Sciatic nerve (tissue), 2 donors: ENCODE measurements around the gene LNPEP. TPM values are rescaled to one million over a fixed set of nuclear protein-coding genes. Genes with fewer than 3 reads are reported as not detected.
"Not testable (repeated sequence)": the region's sequence is repeated elsewhere in the genome, so short reads cannot be mapped to it uniquely, and the experiment has no call there.

Experiments used
- ATAC-seq: fragments of 200-7000 bp; cut with Tn5 transposase; one replicate; pipeline ENCODE4 v1.9.1; 2020; ENCODE audit warnings: mild to moderate bottlenecking, moderate library complexity
- DNase-seq: peaks from one replicate; pipeline ENCODE4 v3.0.0-alpha.2; 2020; ENCODE audit warnings: low spot score
- intact Hi-C: fragments of 100-400 bp; cut with DNase I; formaldehyde crosslinking; loops from one replicate; pipeline ENCODE4 v1.14.2; 2022
- total RNA-seq: library from RNA; stranded (reverse); fragmentation: NEBNext Ultra II Directional; extraction: Animal tissue kit (Norgen Biotek cat#: 25700); gene quantifications from one replicate; pipeline ENCODE4 v1.2.1, GENCODE V29; 2021
- donor health status: DM: no; HTN: no; CAD: no.
- donor health status: DM: no; HTN: no; CAD: no.

The LNPEP gene
- total RNA-seq, 1 donor from 2014 or later: 43.1 TPM

- DNase-seq (no peak), ATAC-seq (no peak)
- intact Hi-C loops: no loop called here
Observed at GRCh38 chr5:97074859-97075489, 139.1 kb downstream of the LNPEP start.

GRCh38 chr5:97075649-97076048 is 139.8 kb downstream of the LNPEP start:
- DNase-seq: no peak
- no peak for ATAC-seq
- intact Hi-C loops: no loop called here

- ATAC-seq (no peak), DNase-seq (no peak)
- intact Hi-C loops: no loop called here
Observed at GRCh38 chr5:97076098-97076497, 140.2 kb downstream of the LNPEP start.

- intact Hi-C loops: no loop called here
- no peak for ATAC-seq
- no peak for DNase-seq
Observed at GRCh38 chr5:97077246-97077645, 141.4 kb downstream of the LNPEP start.

GRCh38 chr5:97078958-97079743 is 143.3 kb downstream of the LNPEP start:
- no peak for DNase-seq
- ATAC-seq: no peak
- intact Hi-C loops: no loop called here

GRCh38 chr5:97084782-97085458 is 149.0 kb downstream of the LNPEP start:
- intact Hi-C loops, DNase-seq, ATAC-seq: not testable (repeated sequence)

GRCh38 chr5:97085459-97086181 is 149.7 kb downstream of the LNPEP start:
- ATAC-seq: no peak
- no peak for DNase-seq

More at GRCh38 chr5:97085459-97086181, 149.7 kb downstream of the LNPEP start:
- intact Hi-C loops: no loop called here

Other genes with a start within 250 kb of the LNPEP start
- 58.4 TPM for gene ERAP1, start 128.1 kb upstream of the LNPEP start, total RNA-seq
- gene ERAP2, start 59.6 kb upstream of the LNPEP start, total RNA-seq: 14.8 TPM
- not detected for gene LIX1, start 206.5 kb downstream of the LNPEP start, total RNA-seq
- 17.9 TPM for gene RIOK2, start 247.2 kb downstream of the LNPEP start, total RNA-seq